G401.6 (cell line): ENCODE results near the gene CDK5R2.

Source experiments
- FAIRE-seq: peaks from 2 replicates; lab custom pipeline; 2012; peaks lifted over from hg19 to GRCh38; lab: Jason Lieb, UNC

The CDK5R2 gene

DNA sequence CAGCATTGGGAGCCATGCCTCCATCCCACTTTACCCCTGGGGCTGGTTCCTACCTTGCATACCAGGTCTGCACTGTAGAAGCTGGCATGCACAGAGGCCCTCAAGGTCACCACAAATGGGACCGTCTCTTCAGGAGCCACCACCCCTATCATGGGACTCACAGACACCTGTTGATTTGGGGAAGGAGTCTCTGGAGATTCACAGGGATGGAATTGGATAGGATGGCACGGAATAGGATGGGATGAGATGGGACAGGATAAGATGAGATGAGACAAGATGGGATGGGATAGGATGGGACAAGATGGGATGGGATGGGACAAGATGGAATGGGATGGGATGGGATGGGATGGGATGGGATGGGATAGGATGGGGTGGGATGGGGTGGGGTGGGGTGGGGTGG lies 49.8 kb downstream of the CDK5R2 start:
- no peak for FAIRE-seq

DNA sequence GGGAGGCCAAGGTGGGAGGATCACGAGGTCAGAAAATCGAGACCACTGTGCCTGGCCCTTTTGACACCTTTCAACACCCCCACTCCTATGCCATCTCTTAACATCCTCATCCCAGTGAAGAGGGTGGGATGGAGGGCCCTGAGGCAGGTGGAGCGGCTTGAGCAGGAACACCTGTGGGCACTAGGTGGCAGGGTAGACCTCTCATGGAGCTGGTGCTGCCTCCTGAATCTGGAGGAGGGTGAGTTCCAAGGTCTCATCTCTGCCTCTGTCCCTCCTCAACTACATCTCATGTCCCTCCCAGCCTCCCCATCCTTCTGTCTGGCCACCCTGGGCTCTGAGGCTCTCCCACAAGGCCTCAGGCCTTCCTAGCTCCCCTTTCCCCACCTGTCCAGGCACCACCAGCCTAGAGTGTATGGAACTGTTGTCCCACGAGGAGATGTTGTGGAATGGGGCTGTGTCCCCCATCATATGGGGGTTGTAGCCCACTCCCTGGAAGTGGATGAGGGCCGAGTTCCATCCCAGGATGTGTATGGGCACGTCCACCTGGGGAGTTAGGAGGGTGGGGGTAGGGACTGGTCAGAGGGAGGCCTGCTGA lies 50.8 kb downstream of the CDK5R2 start:
- no peak for FAIRE-seq

DNA sequence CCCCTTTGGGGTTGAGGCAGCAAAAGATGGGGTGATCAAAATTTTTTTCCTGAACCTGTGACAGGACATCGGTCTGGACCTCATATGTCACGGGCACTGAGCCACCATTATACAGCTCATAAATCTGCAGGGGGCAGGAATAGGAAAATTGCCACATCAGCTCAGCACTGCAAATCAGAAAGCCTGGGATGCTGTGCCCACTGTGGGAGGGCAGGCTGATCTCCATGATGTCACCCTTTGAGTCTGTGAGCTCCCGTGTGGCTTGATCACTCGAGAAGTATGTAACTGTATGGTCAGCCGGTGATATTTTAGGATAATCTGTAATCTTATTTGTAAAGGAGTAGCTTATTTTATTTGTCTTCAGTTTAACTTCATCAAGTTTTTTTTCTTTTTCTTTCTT lies 51.4 kb downstream of the CDK5R2 start:
- FAIRE-seq: no peak
